CMK (cell line): ENCODE measurements around the gene ARL15.
"Not testable (repeated sequence)": the region's sequence is repeated elsewhere in the genome, so short reads cannot be mapped to it uniquely, and the experiment has no call there.

Experiments used
- DNase-seq: peaks from one replicate; pipeline ENCODE4 v3.0.0-alpha.2; 2010; ENCODE audit warnings: low read depth

Gene ARL15

GRCh38 chr5:53890490-53890889 lies 419.9 kb downstream of the ARL15 start:
- no peak for DNase-seq

DNA sequence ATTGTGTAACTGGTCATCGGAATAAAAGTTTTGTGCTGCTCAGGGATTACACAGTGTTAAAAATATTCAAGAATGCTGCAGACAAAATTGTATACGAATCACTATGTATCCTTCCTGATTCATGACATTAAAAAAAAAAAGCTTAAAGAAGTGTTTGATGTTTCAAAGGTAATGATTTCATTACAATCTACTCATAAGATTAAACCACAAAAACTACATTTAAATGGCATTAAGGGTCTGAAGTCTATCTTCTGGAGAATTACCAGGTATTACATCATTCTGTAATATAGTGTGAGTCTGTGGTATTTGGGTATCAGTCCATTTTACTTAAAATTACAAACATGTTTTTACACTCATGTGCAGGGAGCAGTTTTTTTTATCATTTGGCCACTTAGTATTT lies 425.5 kb downstream of the ARL15 start:
- no peak for DNase-seq

DNA sequence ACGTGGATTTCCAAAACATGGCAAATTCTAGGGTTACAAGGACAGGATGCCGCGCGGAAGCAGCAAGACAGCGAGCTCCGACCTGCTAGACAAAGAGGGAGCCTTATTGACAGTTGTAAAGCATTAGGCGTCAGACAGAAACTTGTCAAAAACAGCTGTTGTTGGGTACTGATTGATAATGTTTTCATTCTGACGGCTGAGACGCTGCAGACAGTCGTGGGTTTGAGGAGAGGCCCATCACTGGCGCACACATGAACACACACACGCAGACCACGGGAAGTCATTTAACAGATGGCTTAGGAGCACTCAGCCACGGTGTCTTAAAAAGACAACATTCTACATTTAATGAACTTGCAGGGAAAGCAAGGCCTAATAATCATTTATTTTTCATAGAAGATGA lies 426.0 kb downstream of the ARL15 start:
- DNase-seq = peak; percentile 45

DNA sequence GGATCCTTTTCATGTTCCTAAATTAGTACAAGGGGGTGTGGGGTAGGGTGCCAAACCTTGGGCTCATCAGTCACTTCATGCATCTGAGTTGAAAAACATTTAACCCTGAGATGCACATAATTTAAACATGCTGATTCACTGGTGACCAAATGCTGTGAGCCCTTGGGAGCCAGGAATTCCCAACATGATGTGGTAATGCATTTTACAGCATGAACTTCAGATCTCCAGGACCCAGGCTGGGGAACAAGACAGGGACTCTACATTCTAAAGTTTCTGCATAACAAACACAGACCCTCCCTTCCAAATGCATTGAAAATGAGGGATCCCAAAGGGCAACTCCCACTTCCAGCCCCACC lies 427.7 kb downstream of the ARL15 start:
- no peak for DNase-seq

GRCh38 chr5:53882006-53882675 lies 428.2 kb downstream of the ARL15 start:
- no peak for DNase-seq

DNA sequence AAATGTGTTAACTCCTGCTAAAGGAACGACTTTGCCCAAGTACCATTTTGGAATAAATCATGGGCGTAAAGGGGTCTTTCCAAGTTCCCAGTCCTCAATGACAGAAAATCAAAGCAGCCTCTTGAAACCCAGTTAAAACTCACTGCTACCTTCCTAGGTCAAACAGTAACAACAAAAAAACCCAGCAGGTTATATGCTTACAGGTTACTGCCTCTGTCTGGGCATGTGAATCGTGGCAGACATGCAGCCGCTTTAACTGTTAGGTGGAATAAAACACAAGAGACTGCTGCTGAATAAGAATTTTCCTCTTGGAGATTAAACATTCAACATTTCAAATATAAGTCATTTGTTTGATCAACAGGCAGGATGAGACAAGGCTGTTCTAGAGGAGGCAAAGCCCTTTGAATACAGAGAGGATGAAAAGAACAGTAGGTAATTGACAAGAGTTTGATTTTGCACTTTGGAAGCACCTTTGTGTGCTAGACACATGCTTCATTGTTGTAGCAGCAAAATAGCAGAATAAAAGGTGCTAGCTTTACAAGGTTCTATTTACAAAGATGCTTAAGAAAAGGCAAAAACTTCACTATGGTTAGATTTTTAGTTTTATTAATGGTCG lies 430.6 kb downstream of the ARL15 start:
- no peak for DNase-seq

GRCh38 chr5:53878015-53878414 lies 432.4 kb downstream of the ARL15 start:
- no peak for DNase-seq

DNA sequence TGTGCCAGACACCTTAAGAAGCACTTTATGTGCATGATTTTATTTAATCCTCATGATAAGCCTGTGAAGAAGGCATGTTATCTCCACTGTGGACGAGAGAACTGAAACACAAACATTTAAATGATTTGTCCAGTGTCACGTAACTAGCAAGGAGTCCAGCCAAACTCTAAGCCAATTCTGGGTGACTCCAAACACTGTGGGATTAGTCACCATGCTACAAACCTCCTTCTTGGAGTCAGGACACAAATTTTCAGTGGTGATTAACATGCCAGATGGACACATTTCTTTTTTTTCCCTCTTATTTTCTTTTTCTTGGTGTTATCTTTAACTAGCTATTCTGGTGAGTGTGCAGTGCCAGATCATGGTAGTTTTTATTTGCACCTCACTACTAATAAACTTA lies 433.1 kb downstream of the ARL15 start:
- no peak for DNase-seq

DNA sequence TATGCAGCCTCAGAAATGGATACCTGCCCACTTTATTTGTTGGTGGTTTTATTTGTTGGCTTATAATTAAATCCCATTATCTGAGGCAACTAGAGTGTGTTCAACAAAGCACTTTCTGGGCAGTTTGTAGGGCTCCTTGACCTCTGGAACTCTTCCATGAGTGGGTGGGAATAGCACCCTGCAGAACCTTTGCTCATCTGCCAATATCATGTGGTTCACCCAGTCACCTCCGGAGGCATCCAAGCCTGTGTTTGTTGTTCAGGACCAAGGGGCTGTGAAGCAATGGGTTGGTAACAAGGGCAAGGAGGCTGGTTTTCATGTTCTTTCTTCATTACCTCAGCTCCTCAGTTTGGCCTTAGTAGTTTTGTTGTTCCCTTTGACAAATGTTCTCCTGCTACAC lies 436.0 kb downstream of the ARL15 start:
- DNase-seq = no peak

DNA sequence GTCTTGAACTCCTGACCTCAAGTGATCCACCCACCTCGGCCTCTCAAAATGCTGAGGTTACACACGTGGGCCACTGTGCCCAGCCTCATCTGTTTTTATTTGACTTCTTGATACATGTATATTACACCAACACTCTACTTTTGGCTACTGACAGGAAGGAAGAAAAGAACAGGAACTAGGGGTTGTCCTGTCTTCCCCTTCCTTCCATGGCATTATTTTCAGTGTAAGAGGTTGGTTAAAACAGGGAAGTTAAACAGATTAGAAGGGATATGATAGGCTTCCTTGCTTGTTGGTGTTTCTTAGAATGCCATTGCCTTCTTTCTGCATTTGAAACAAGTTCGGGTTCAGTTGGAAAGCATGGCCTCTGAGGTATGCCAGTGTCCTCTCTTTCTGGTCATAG lies 437.1 kb downstream of the ARL15 start:
- DNase-seq = no peak

DNA sequence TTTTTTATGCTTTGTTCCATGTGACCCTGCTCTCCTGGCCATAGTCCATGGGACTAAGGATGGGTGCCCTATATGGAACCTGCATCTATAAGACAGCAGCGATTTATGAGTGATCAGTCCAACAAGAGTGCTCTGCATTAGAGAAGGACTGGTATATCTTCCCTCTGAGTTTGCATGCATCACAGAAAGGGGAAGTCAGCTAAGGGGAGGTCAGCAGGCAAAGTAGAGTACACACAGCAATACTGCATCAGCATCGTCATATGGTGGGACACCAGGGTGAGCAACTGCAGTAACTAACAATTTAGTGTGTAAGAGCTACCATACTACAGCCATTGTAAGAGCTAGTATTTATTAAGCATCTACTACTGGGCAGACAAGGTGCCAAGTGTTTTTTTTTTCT lies 438.6 kb downstream of the ARL15 start:
- no peak for DNase-seq

DNA sequence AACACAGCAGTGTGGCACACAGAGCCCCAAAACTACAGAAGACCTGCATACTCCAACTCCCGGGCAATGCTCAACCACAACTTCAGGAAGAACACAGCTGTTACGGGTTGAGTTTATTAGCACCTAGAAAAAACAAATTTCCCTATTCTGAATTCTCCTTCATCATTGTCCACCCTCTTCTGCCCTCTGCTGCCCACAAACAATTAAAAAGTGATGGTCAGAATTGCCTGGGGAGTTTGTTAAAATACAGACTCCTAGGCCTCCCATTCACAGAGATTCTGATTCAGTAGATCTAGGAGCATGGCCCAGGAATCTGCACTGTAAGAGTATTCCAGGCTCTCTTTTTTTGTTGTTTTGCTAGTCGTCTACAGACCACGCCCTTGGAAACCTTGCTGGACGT lies 439.3 kb downstream of the ARL15 start:
- DNase-seq = no peak

DNA sequence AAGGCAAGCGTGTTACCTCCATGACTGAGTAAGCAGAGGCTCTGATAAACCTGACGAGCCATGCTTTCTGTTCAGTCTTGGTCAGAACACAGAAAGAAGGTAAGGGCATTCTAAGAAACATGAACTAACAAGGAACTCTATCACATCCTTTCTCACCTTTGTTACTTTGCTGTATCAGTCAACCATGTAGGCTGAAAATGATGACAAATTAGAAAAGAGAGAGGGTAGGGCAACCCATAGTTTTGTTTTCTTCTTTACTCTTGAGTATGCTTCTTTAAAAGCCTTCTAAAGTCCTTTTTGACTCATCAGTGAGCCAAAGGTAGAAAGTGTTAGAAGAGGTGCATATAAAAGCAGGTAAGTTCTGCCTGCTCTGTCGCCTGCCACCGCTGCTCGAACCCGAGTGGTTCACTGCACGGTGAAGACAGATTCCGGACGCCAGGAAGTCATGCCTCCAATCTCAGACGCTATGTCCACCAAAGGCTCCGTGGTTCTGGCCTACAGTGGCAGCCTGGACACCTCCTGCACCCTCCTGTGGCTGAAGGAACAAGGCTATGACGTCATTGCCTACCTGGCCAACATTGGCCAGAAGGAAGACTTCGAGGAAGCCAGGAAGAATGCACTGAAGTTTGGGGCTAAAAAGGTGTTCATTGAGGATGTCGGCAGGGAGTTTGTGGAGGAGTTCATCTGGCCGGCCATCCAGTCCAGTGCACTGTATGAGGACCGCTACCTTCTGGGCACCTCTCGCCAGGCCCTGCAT lies 451.5 kb downstream of the ARL15 start:
- no peak for DNase-seq

DNA sequence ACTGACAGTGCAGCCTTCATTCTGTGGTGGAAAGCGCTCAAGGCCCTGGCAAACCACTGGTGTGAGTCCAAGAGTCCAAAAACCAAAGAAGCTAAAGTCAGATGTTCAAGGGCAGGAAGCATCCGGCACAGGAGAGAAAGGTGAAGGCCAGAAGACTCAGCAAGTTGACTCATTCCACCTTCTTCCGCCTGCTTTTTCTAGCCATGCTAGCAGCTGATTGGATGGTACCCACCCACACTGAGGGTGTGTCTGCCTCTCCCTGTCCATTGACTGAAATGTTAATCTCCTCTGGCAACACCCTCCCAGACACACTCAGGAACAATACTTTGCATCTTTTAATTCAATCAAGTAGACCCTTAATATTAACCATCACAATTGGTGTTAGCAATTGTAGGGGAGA lies 453.9 kb downstream of the ARL15 start:
- no peak for DNase-seq

GRCh38 chr5:53836851-53837430 lies 473.4 kb downstream of the ARL15 start:
- DNase-seq = not testable (repeated sequence)

DNA sequence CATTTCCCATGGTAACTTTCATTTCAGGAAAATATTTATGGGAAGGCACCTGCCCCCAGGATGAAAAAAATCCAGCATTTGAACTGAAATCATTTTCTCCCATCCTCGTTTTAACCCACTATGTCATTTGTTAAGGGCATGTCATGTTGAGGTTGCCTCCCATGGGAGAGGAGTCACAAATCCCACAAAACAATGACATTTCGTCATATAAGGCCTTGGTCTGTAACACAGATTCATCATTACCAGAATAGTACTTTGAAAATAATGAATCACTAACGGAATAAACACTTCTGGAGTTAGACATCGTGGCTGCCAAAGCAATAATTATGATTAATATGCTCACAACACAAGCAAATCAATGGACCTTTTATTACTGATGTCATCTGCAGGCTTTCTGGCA lies 475.9 kb downstream of the ARL15 start:
- no peak for DNase-seq
